Measurements from ENCODE around the gene TWIST2.

The TWIST2 gene

GRCh38 chr2:238803996-238804870 is 43.7 kb upstream of the TWIST2 start:
- no peak for TF ChIP-seq CTCF (IDR thresholded peaks at IDR 0.05; ENCODE audit: low read length)
- TF ChIP-seq EZH2 (optimal IDR thresholded peaks at IDR 0.05; ENCODE audit: low read depth, low read length): no peak
- no peak for TF ChIP-seq EZH2phosphoT487 (IDR thresholded peaks at IDR 0.05; ENCODE audit: low read length)
- H3K36me3 ChIP-seq (replicated peaks; ENCODE audit: insufficient read depth, low read length): no peaks in the 10 kb centered on the region
- no peak for DNase-seq
- no peak overlapping the region for H2AFZ ChIP-seq (ENCODE audit: low read length)
- H4K20me1 ChIP-seq (ENCODE audit: insufficient read depth, low read length): no peaks in the 10 kb centered on the region
- no peaks in the 10 kb centered on the region for H3F3A ChIP-seq (ENCODE audit: insufficient read depth, low read length)
- H3K79me2 ChIP-seq (ENCODE audit: low read length): no peaks in the 10 kb centered on the region
- H3K4me2 ChIP-seq (ENCODE audit: low read depth, low read length): no peak overlapping the region
- no peaks in the 10 kb centered on the region for H3K9me3 ChIP-seq (replicated peaks; ENCODE audit: insufficient read depth, low read length)
- no peaks in the 10 kb centered on the region for H3K4me1 ChIP-seq (ENCODE audit: low read length)
- H3K9ac ChIP-seq (ENCODE audit: low read length): no peak overlapping the region
- no peak overlapping the region for H3K27ac ChIP-seq (ENCODE audit: low read length)
- H3K4me3 ChIP-seq (ENCODE audit: low read length): no peak overlapping the region
- H3K9me2 ChIP-seq (replicated peaks; ENCODE audit: insufficient read depth, low read length): no peaks in the 10 kb centered on the region
- peaks cover 10% of the 10 kb centered on the region; the same call in 1 of the 2 replicates for H3K27me3 ChIP-seq (replicated peaks; ENCODE audit: insufficient read depth, low read length)

- H3K4me3 ChIP-seq (ENCODE audit: low read length): no peak overlapping the region
- H3F3A ChIP-seq (ENCODE audit: insufficient read depth, low read length): no peaks in the 10 kb centered on the region
- no peaks in the 10 kb centered on the region for H3K4me1 ChIP-seq (ENCODE audit: low read length)
- peaks cover 10% of the 10 kb centered on the region; the same call in 1 of the 2 replicates for H3K27me3 ChIP-seq (replicated peaks; ENCODE audit: insufficient read depth, low read length)
- H2AFZ ChIP-seq (ENCODE audit: low read length): no peak overlapping the region
- H3K36me3 ChIP-seq (replicated peaks; ENCODE audit: insufficient read depth, low read length): no peaks in the 10 kb centered on the region
- no peaks in the 10 kb centered on the region for H4K20me1 ChIP-seq (ENCODE audit: insufficient read depth, low read length)
- no peak overlapping the region for H3K9ac ChIP-seq (ENCODE audit: low read length)
- no peak overlapping the region for H3K27ac ChIP-seq (ENCODE audit: low read length)
- no peak for DNase-seq
- TF ChIP-seq CTCF (IDR thresholded peaks at IDR 0.05; ENCODE audit: low read length) (no peak), EZH2phosphoT487 (IDR thresholded peaks at IDR 0.05; ENCODE audit: low read length) (no peak), EZH2 (optimal IDR thresholded peaks at IDR 0.05; ENCODE audit: low read depth, low read length) (no peak)
- no peaks in the 10 kb centered on the region for H3K79me2 ChIP-seq (ENCODE audit: low read length)
- no peaks in the 10 kb centered on the region for H3K9me2 ChIP-seq (replicated peaks; ENCODE audit: insufficient read depth, low read length)
- no peak overlapping the region for H3K4me2 ChIP-seq (ENCODE audit: low read depth, low read length)
- H3K9me3 ChIP-seq (replicated peaks; ENCODE audit: insufficient read depth, low read length): no peaks in the 10 kb centered on the region
Observed at GRCh38 chr2:238808761-238809160, 39.1 kb upstream of the TWIST2 start.

- no peaks in the 10 kb centered on the region for H3K36me3 ChIP-seq (replicated peaks; ENCODE audit: insufficient read depth, low read length)
- H4K20me1 ChIP-seq (ENCODE audit: insufficient read depth, low read length): no peaks in the 10 kb centered on the region
- peaks cover 3% of the 10 kb centered on the region; the same call in 1 of the 2 replicates for H3K27me3 ChIP-seq (replicated peaks; ENCODE audit: insufficient read depth, low read length)
- H3K9ac ChIP-seq (ENCODE audit: low read length): no peak overlapping the region
- no peak overlapping the region for H3K27ac ChIP-seq (ENCODE audit: low read length)
- no peak for TF ChIP-seq EZH2phosphoT487 (IDR thresholded peaks at IDR 0.05; ENCODE audit: low read length)
- TF ChIP-seq CTCF (IDR thresholded peaks at IDR 0.05; ENCODE audit: low read length): no peak
- TF ChIP-seq EZH2 (optimal IDR thresholded peaks at IDR 0.05; ENCODE audit: low read depth, low read length): no peak
- H3F3A ChIP-seq (ENCODE audit: insufficient read depth, low read length): no peaks in the 10 kb centered on the region
- no peak overlapping the region for H3K4me2 ChIP-seq (ENCODE audit: low read depth, low read length)
- H3K4me1 ChIP-seq (ENCODE audit: low read length): no peaks in the 10 kb centered on the region
- no peak for DNase-seq
- no peaks in the 10 kb centered on the region for H3K9me2 ChIP-seq (replicated peaks; ENCODE audit: insufficient read depth, low read length)
- no peak overlapping the region for H2AFZ ChIP-seq (ENCODE audit: low read length)
- H3K79me2 ChIP-seq (ENCODE audit: low read length): no peaks in the 10 kb centered on the region
- H3K9me3 ChIP-seq (replicated peaks; ENCODE audit: insufficient read depth, low read length): no peaks in the 10 kb centered on the region
- no peak overlapping the region for H3K4me3 ChIP-seq (ENCODE audit: low read length)
Observed at GRCh38 chr2:238810321-238810720, 37.6 kb upstream of the TWIST2 start.
